IPS-20b (cell line): Measurements from ENCODE around the gene HSPH1.

Experiments used
- H3K27ac ChIP-seq: one replicate; pipeline ENCODE4 v1.5.1; 2013; ENCODE audit warnings: low read length
- H3K27me3 ChIP-seq: 2 replicates; pipeline ENCODE4 v1.6.1; 2013; ENCODE audit warnings: mild to moderate bottlenecking, low read length, inconsistent platforms; ENCODE audit not compliant: insufficient read depth
- H3K36me3 ChIP-seq: 2 replicates; pipeline ENCODE4 v1.6.1; 2013; ENCODE audit warnings: low read depth, mild to moderate bottlenecking, inconsistent platforms, low read length, moderate library complexity; ENCODE audit not compliant: insufficient read depth
- H3K4me1 ChIP-seq: 2 replicates; pipeline ENCODE4 v1.6.1; 2013; ENCODE audit warnings: mild to moderate bottlenecking, control low read depth, inconsistent platforms, low read length, moderate library complexity; ENCODE audit not compliant: insufficient read depth
- H3K4me3 ChIP-seq: 2 replicates; pipeline ENCODE4 v1.5.1; 2013; ENCODE audit warnings: mild to moderate bottlenecking, low read length, inconsistent platforms
- H3K9ac ChIP-seq: 2 replicates; pipeline ENCODE4 v1.6.1; 2013; ENCODE audit warnings: low read depth, mild to moderate bottlenecking, inconsistent platforms, low read length, moderate library complexity
- H3K9me3 ChIP-seq: 2 replicates; pipeline ENCODE4 v1.6.1; 2013; ENCODE audit warnings: mild to moderate bottlenecking, low read depth, low read length, inconsistent platforms; ENCODE audit not compliant: insufficient read depth

Gene HSPH1

DNA sequence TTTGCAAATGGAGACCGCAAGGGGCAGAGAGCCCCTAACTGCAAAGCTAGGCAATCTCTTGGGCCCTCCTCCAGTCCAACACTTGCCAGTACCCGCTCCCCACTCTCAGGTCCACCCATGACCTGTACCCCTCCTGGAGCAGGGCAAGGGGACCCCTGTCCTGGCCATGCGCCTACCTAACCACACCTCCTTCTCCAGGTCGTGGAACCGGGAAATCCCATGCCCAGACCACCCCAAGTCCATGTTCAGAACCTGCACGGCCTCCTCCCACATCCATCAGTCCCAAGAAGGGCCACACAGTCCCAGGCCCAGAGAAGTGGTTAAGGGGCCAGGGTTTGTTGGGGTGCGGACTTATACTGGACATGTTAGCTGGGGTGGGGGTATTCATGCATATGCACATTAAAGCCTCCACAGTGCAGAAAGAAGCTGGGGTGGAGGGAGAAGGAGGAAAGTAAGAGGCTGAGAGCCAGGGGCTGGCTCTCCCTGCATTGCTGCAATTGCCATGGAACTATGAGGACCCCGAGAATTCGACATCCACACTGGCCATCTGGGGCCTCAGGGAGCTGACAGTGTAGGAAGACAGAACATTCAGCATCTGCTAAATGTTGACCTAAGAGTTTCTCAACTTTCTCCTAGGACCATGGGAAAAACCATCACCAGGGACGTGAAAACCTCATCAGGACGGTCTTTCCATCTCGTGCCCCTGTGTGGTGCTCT, 39.0 kb downstream of the HSPH1 start:
- Histone ChIP-seq H3K27ac (no peak overlapping the region), H3K4me3 (no peak overlapping the region), H3K9me3 (no peaks in the 10 kb centered on the region), H3K27me3 (no peaks in the 10 kb centered on the region), H3K9ac (no peak overlapping the region), H3K36me3 (no peaks in the 10 kb centered on the region), H3K4me1 (no peaks in the 10 kb centered on the region)

DNA sequence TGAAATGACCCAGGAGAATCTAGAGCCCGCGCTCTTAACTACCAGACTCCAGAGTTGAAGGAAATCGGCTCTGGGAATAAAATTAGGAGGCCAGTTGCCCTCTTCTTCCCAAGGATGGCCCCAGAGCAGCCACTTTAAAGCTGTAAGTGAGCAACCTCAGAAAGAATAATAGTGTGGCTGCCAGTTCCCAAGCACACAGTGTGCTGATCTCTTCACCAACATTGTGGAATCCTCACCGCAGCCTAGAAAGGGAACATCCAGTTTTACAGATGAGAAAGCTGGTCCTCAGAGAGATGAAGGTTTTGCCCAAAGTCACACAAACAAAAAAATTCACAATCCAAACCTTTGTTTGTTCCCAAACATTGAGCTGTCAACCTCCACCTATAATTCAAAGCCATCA, 39.6 kb downstream of the HSPH1 start:
- no peak overlapping the region for H3K4me3 ChIP-seq
- no peaks in the 10 kb centered on the region for H3K36me3 ChIP-seq
- H3K27me3 ChIP-seq: no peaks in the 10 kb centered on the region
- H3K9ac ChIP-seq: no peak overlapping the region
- no peak overlapping the region for H3K27ac ChIP-seq
- no peaks in the 10 kb centered on the region for H3K9me3 ChIP-seq
- H3K4me1 ChIP-seq: no peaks in the 10 kb centered on the region

DNA sequence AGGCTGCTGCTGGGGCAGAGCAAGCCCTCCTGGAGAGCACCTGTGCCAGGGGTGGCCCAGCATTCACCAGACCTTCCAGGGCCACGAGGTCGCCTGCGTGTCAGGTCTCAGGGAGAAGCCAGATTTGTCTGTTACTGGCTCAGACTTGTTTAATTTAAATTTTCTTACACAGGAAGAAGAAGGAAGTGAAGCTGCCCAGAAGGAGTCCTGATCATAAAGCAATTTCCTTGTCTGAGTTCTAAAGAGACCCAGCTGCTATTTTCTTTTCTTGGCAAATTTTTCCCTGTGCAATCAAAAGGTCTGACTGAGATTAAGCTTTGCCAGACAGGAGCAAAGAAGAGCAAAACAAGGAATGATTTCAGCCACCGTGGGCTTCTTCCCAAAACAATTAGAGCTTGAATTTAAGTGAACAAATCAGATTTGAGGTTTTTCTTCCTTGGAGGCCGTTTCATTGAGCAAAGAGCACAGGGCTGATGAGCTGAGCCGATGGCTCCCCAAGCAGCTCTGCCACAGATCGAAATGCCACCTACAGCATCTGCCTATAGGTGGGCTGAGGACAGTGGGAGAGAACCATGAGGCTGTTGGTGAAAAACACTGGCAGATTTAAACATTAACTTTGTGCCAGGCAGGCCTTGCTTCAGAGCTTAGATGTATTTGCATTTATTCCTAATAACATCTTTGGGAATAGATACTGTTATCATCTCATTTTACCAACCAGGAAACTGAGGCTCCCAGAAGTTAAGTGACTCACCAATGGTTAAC, 40.1 kb downstream of the HSPH1 start:
- Histone ChIP-seq H3K9ac (no peak overlapping the region), H3K9me3 (no peaks in the 10 kb centered on the region), H3K36me3 (no peaks in the 10 kb centered on the region), H3K27me3 (no peaks in the 10 kb centered on the region), H3K4me3 (no peak overlapping the region), H3K27ac (no peak overlapping the region), H3K4me1 (no peaks in the 10 kb centered on the region)

DNA sequence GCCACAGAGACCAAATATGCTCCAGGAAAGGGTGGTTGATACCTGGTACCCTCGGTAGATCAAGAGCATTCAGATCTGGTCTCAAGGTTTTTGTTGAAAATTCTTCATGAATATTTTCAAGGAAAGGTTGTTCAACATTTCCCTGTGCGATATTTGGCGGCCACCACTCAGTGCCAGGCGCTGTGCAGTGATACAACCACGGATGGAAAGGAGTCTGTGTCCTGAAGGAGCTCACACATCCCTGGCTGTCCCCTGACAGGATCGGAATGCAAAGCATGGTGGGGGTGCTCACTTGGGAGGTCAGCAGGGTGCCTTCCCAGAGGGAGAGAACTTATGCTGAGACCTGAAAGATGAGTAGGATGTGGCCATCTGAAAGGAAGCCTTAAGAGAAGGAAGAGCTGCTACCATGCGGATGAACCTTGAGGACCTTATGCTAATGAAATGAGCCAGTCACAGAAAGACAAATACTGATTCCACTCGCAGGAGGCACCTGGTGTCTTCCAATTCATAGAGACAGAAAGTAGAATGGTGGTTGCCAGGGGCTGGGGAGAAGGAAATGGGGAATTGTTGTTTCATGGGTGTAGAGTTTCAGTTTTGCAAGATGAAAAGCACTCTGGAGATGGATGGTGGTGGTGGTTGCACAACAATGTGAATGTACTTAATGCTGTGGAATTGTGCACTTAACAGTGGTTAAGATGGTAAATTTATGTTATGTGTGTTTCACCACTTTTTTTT, 41.6 kb downstream of the HSPH1 start:
- no peaks in the 10 kb centered on the region for H3K27me3 ChIP-seq
- no peak overlapping the region for H3K4me3 ChIP-seq
- H3K9ac ChIP-seq: no peak overlapping the region
- no peaks in the 10 kb centered on the region for H3K9me3 ChIP-seq
- no peaks in the 10 kb centered on the region; the same call in 1 of the 2 replicates for H3K4me1 ChIP-seq
- H3K36me3 ChIP-seq: no peaks in the 10 kb centered on the region
- H3K27ac ChIP-seq: no peak overlapping the region

DNA sequence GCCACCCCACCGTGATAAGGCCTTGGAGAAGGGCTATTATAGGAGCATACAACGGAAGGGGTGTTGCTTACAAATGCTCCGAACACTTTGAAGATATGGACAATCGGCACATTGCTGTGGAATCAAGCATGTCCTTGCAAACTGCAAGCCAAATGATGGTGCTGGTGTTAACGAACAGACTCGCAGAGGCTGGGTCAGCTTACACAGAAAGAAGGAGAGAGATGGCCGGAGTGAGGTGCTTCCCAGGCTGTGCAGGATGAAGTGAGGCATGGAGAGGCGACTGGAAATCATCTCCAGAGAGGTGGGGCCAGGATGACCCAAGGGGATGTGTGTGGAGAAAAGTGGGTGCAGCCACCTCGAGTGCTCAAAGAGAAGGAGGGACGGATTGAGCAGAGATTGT, 42.2 kb downstream of the HSPH1 start:
- no peaks in the 10 kb centered on the region; the same call in 1 of the 2 replicates for H3K4me1 ChIP-seq
- H3K36me3 ChIP-seq: no peaks in the 10 kb centered on the region

DNA sequence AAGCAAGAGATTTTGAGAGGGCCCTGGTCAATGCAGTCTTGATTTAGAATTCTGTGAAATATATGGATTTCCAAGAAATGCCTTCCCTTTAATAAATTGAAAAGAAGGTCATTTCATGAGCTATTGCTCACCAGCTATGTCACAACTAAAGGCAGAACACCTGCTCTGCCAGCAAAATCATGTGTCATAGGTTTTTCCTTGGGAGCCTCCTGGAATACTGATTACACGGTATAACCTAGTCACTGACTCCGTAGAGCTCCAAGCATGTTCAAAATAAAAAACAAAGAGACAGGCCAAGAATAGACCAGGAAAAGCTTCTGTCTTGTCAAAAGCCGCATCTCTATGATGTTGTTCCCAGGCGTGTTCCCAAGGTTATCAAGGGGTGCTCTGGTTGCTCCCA, 45.5 kb downstream of the HSPH1 start:
- Histone ChIP-seq H3K27ac (no peak overlapping the region), H3K9me3 (no peaks in the 10 kb centered on the region), H3K36me3 (no peaks in the 10 kb centered on the region), H3K27me3 (no peaks in the 10 kb centered on the region), H3K9ac (no peak overlapping the region), H3K4me1 (no peaks in the 10 kb centered on the region; the same call in 1 of the 2 replicates), H3K4me3 (no peak overlapping the region)

More for the DNA sequence above, 42.2 kb downstream of the HSPH1 start:
- H3K9me3 ChIP-seq: no peaks in the 10 kb centered on the region
- H3K4me3 ChIP-seq: no peak overlapping the region
- H3K9ac ChIP-seq: no peak overlapping the region
- H3K27me3 ChIP-seq: no peaks in the 10 kb centered on the region
- H3K27ac ChIP-seq: no peak overlapping the region

DNA sequence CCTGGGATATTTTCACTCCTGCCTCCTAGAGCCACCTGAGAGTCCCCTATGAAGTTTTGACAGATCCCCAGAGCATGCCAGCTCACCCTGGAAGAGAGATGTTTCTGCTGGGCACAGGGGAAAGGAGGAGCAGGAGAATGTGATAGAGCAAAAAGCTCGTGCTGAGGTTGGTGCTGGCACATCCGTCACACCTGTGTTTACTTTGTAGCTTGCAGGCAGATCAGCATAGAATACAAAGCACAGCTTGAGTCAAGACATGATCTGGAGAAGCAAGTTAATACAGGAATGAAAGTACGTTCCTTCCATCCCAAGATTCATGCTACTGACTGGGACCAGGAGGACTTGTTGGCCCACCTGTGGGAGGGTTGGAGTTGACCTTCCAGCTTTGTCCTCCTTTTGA, 46.1 kb downstream of the HSPH1 start:
- no peaks in the 10 kb centered on the region for H3K27me3 ChIP-seq

DNA sequence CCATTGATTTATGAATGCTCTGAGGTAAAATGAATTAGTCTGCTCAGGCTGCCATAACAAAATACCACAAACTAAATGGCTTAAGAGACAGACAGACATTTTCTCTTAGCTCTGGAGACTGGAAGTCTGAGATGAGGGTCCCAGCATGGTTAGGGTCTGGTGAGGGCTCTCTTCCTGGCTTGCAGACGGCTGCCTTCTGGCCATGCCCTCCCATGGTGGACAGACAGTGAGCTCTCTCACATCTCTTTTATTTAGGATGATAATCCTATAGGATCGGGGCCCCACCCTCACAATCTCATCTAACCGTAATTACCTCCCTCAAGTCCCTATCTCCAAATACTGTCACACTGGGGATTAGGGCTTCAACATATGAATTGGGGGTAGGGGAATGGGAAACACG, 47.1 kb downstream of the HSPH1 start:
- H3K9ac ChIP-seq: no peak overlapping the region
- H3K4me3 ChIP-seq: no peak overlapping the region
- H3K4me1 ChIP-seq: no peaks in the 10 kb centered on the region; the same call in 1 of the 2 replicates
- no peaks in the 10 kb centered on the region for H3K27me3 ChIP-seq
- no peaks in the 10 kb centered on the region for H3K36me3 ChIP-seq
- H3K27ac ChIP-seq: no peak overlapping the region
- no peaks in the 10 kb centered on the region for H3K9me3 ChIP-seq

More for the DNA sequence above, 46.1 kb downstream of the HSPH1 start:
- Histone ChIP-seq H3K9me3 (no peaks in the 10 kb centered on the region), H3K4me1 (no peaks in the 10 kb centered on the region; the same call in 1 of the 2 replicates), H3K4me3 (no peak overlapping the region), H3K36me3 (no peaks in the 10 kb centered on the region), H3K9ac (no peak overlapping the region), H3K27ac (no peak overlapping the region)

DNA sequence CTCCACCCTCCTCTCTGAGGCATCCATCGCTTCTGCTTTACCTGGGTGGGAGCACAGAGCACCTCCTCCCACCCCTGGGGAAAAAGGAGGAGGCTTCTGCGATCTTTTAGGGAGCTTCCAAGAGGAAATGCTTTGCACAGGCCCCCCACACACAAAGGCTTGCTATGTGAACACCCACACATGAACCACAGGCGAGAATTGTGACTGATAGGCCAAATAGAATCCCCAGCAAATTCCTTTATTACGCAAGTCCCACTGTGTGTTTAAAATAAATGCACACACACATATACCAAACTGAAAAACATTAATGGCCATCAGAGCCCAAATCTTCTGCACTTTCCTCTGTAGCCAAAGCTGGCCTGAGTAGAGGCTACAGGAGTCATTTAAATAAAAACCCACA, 50.6 kb downstream of the HSPH1 start:
- Histone ChIP-seq H3K9me3 (no peaks in the 10 kb centered on the region), H3K4me3 (no peak overlapping the region), H3K27me3 (no peaks in the 10 kb centered on the region), H3K9ac (no peak overlapping the region), H3K4me1 (no peaks in the 10 kb centered on the region; the same call in 1 of the 2 replicates), H3K36me3 (no peaks in the 10 kb centered on the region), H3K27ac (no peak overlapping the region)

DNA sequence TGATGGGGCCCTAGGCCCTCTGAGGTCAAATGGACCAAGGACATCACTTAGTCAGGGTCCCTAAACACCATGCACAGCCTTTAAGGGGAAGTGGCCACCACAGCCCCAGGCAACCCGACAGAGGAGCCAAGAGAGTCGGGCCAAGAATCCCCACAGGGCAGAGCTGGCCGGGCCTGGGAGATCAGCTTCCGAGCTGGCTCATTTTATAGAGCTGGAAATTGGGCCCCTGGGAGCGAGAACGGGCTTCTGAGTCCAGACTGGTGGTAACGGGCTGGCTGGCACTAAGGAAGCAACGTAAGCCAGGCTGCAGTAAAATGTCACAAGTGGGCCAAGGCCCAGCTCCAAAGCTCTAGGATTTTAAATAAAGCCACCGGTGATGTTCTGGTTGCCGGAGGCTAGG, 51.1 kb downstream of the HSPH1 start:
- Histone ChIP-seq H3K36me3 (no peaks in the 10 kb centered on the region), H3K4me3 (no peak overlapping the region), H3K4me1 (no peaks in the 10 kb centered on the region; the same call in 1 of the 2 replicates), H3K9me3 (no peaks in the 10 kb centered on the region), H3K9ac (no peak overlapping the region), H3K27ac (no peak overlapping the region), H3K27me3 (no peaks in the 10 kb centered on the region)

DNA sequence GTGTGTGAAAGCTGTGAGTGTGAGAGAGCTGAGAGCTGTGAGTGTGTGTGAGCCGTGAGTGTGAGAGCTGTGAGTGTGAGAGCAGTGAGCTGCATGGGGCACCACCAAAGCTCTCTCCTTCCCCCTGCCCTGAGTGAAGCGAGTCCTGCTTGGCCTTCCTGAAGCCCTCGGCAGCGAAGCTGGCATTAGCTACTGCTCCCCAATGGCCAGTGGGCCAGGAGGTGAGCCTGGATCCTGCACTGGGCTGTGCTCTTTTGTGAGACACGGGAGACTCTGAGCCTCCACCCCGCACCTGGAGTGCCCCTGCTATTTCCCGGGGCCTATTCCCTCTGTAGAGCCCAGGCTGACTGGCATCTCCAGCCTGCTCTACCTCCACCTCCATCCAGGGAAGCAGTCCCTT, 51.5 kb downstream of the HSPH1 start:
- no peaks in the 10 kb centered on the region for H3K27me3 ChIP-seq
- no peak overlapping the region for H3K27ac ChIP-seq
- H3K9me3 ChIP-seq: no peaks in the 10 kb centered on the region
- no peaks in the 10 kb centered on the region for H3K36me3 ChIP-seq
- no peak overlapping the region for H3K9ac ChIP-seq
- H3K4me1 ChIP-seq: no peaks in the 10 kb centered on the region
- no peak overlapping the region for H3K4me3 ChIP-seq
